Middle frontal gyrus (tissue), 1 donor: Measurements from ENCODE around the gene IFI6.
"Not testable (repeated sequence)": the region's sequence is repeated elsewhere in the genome, so short reads cannot be mapped to it uniquely, and the experiment has no call there.

Experiments used
- DNase-seq: peaks from one replicate; pipeline ENCODE4 v3.0.0-alpha.2; 2015; ENCODE audit warnings: low spot score; ENCODE audit errors: extremely low spot score

IFI6 gene

GRCh38 chr1:27671964-27672749 lies at the start of gene IFI6:
Gene IFI6, minus strand, starts transcription at chr1:27672192. Its CDS starts 2,878 bp downstream, at chr1:27669314.
- DNase-seq = peak; percentile 93

GRCh38 chr1:27719286-27720251 lies 47.6 kb upstream of the IFI6 start:
- no peak for DNase-seq

- no peak for DNase-seq
Measured at GRCh38 chr1:27716262-27716895, 44.4 kb upstream of the IFI6 start.

GRCh38 chr1:27713869-27714513 lies 42.0 kb upstream of the IFI6 start:
- DNase-seq = no peak

GRCh38 chr1:27713139-27713725 lies 41.2 kb upstream of the IFI6 start:
- no peak for DNase-seq

GRCh38 chr1:27710574-27710973 lies 38.6 kb upstream of the IFI6 start:
- no peak for DNase-seq

GRCh38 chr1:27705545-27705944 lies 33.6 kb upstream of the IFI6 start:
- no peak for DNase-seq

- DNase-seq = no peak
Measured at GRCh38 chr1:27704958-27705357, 33.0 kb upstream of the IFI6 start.

- not testable (repeated sequence) for DNase-seq
Measured at GRCh38 chr1:27696835-27697234, 24.8 kb upstream of the IFI6 start.

- no peak for DNase-seq
Measured at GRCh38 chr1:27690183-27690582, 18.2 kb upstream of the IFI6 start.

- no peak for DNase-seq
Measured at GRCh38 chr1:27689423-27690173, 17.6 kb upstream of the IFI6 start.

- no peak for DNase-seq
Measured at GRCh38 chr1:27687906-27688305, 15.9 kb upstream of the IFI6 start.

GRCh38 chr1:27686223-27686990 lies 14.4 kb upstream of the IFI6 start:
- no peak for DNase-seq

- DNase-seq = no peak
Measured at GRCh38 chr1:27684176-27684575, 12.2 kb upstream of the IFI6 start.

- DNase-seq = no peak
Measured at GRCh38 chr1:27682351-27682944, 10.5 kb upstream of the IFI6 start.

- DNase-seq = not testable (repeated sequence)
Measured at GRCh38 chr1:27681580-27681979, 9.6 kb upstream of the IFI6 start.

- not testable (repeated sequence) for DNase-seq
Measured at GRCh38 chr1:27680225-27680791, 8.3 kb upstream of the IFI6 start.

- DNase-seq = no peak
Measured at GRCh38 chr1:27678747-27679146, 6.8 kb upstream of the IFI6 start.

- DNase-seq = no peak
Measured at GRCh38 chr1:27676410-27676809, 4.4 kb upstream of the IFI6 start.
